Naive thymus-derived CD8-positive, alpha-beta T cell (primary cell): ENCODE results near the gene CYLD. TPM values are rescaled to one million over a fixed set of nuclear protein-coding genes. Genes with fewer than 3 reads are reported as not detected.

Experiments
- ATAC-seq, 2 donors: fragments of 150-1000 bp; cut with Tn5 transposase in 1 of 2; sonication (Bioruptor Pico), chemical (Tn5 transposase) in 1 of 2; 1 replicate in 1 of 2; 2 replicates in 1 of 2; pipeline ENCODE4 v1.10.0; 2021; ENCODE audit warnings: mild to moderate bottlenecking in 2 of 2, moderate library complexity in 2 of 2
- POLR2A ChIA-PET: fragments of 350-600 bp; sonication (Branson Sonifier 250); formaldehyde crosslinking; loops from one replicate; lab custom pipeline; 2021; ENCODE audit warnings: antibody characterized with exemption; lab: Charles Lee
- DNase-seq, 10 donors: peaks; one replicate each; pipeline versions ENCODE4 v3.0.0 to v3.0.0-alpha.2; 2020 to 2022
- H3K27ac Mint-ChIP-seq, 10 donors: one replicate each; pipeline ENCODE4 v1.8.0; 2020 to 2022; ENCODE audit warnings: mild to moderate bottlenecking in 10 of 10, mixed read lengths in 10 of 10, moderate library complexity in 4 of 10, inconsistent platforms in 1 of 10
- H3K27me3 Mint-ChIP-seq, 5 donors: one replicate each; pipeline ENCODE4 v1.8.0; 2021 to 2022; ENCODE audit warnings: mixed read lengths in 5 of 5
- H3K36me3 Mint-ChIP-seq, 3 donors: one replicate each; pipeline ENCODE4 v1.8.0; 2020 to 2022; ENCODE audit warnings: mixed read lengths in 3 of 3, mild to moderate bottlenecking in 2 of 3, inconsistent platforms in 1 of 3
- H3K4me1 Mint-ChIP-seq, 4 donors: one replicate each; pipeline ENCODE4 v1.8.0; 2021 to 2022; ENCODE audit warnings: mixed read lengths in 4 of 4
- H3K4me3 Mint-ChIP-seq, 10 donors: one replicate each; pipeline ENCODE4 v1.8.0; 2020 to 2022; ENCODE audit warnings: mild to moderate bottlenecking in 10 of 10, mixed read lengths in 10 of 10, moderate library complexity in 6 of 10, inconsistent platforms in 1 of 10
- H3K9me3 Mint-ChIP-seq, 9 donors: one replicate each; pipeline ENCODE4 v1.8.0; 2020 to 2022; ENCODE audit warnings: mixed read lengths in 9 of 9, mild to moderate bottlenecking in 3 of 9, inconsistent platforms in 1 of 9, moderate library complexity in 1 of 9
- polyA plus RNA-seq, 3 donors: library from polyadenylated mRNA; unstranded; fragments of 300-500 nt; fragmentation: Illumina TruSeq; gene quantifications; one replicate each; pipeline ENCODE4 v1.2.3, GENCODE V29; 2021
- total RNA-seq, 8 experiments: library from RNA in 2 of 8; stranded (reverse) in 2 of 8; gene quantifications; one replicate each; pipeline ENCODE4 v1.2.3 and lab custom pipeline; 2021 to 2026

Gene CYLD
- total and polyA plus RNA-seq, 5 experiments from 2014 or later, result 106 to 203 (median 131) TPM

GRCh38 chr16:50831751-50832150, 89.9 kb downstream of the CYLD start:
- Mint-ChIP-seq H3K4me1 (peaks cover 0 to 4% (median 0%) of the 10 kb centered on the region in 4 donors), H3K27me3 (peaks cover 15 to 44% (median 19%) of the 10 kb centered on the region in 5 donors), H3K27ac (no peak overlapping the region), H3K9me3 (peaks cover 0 to 5% (median 0%) of the 10 kb centered on the region in 9 donors), H3K36me3 (peaks cover 0 to 7% (median 0%) of the 10 kb centered on the region in 3 donors), H3K4me3 (no peak overlapping the region)
- DNase-seq, result no peak
- POLR2A ChIA-PET, result no interaction called here
- no peak for ATAC-seq

- POLR2A ChIA-PET, result no interaction called here
- Mint-ChIP-seq H3K9me3 (peaks cover 0 to 5% (median 0%) of the 10 kb centered on the region in 9 donors), H3K36me3 (peaks cover 0 to 7% (median 0%) of the 10 kb centered on the region in 3 donors), H3K27me3 (peaks cover 12 to 32% (median 22%) of the 10 kb centered on the region in 5 donors), H3K4me3 (no peak overlapping the region), H3K4me1 (peaks cover 0 to 4% (median 0%) of the 10 kb centered on the region in 4 donors), H3K27ac (no peak overlapping the region)
- ATAC-seq, result no peak
- no peak for DNase-seq
These were observed 92.0 kb downstream of the CYLD start for GRCh38 chr16:50833929-50834328.

GRCh38 chr16:50834701-50835100, 92.8 kb downstream of the CYLD start:
- H3K9me3 Mint-ChIP-seq, result peaks cover 0 to 5% (median 0%) of the 10 kb centered on the region in 9 donors

GRCh38 chr16:50835358-50836060, 93.6 kb downstream of the CYLD start:
- peaks cover 8 to 20% (median 19%) of the 10 kb centered on the region in 5 donors for H3K27me3 Mint-ChIP-seq
- peaks cover 0 to 5% (median 0%) of the 10 kb centered on the region in 3 donors for H3K36me3 Mint-ChIP-seq
- peaks cover 0 to 5% (median 0%) of the 10 kb centered on the region in 9 donors for H3K9me3 Mint-ChIP-seq
- H3K4me1 Mint-ChIP-seq, result peaks cover 3 to 5% (median 4%) of the 10 kb centered on the region in 4 donors
- no peak overlapping the region for H3K4me3 Mint-ChIP-seq
- POLR2A ChIA-PET, result no interaction called here
- ATAC-seq (no peak), DNase-seq (no peak)
- no peak overlapping the region for H3K27ac Mint-ChIP-seq

More at GRCh38 chr16:50834701-50835100, 92.8 kb downstream of the CYLD start:
- no peak for DNase-seq
- H3K27me3 Mint-ChIP-seq, result peaks cover 11 to 24% (median 16%) of the 10 kb centered on the region in 5 donors
- ATAC-seq, result no peak
- H3K4me3 Mint-ChIP-seq, result no peak overlapping the region
- H3K36me3 Mint-ChIP-seq, result peaks cover 0 to 5% (median 0%) of the 10 kb centered on the region in 3 donors
- H3K27ac Mint-ChIP-seq, result no peak overlapping the region
- no peaks in the 10 kb centered on the region for H3K4me1 Mint-ChIP-seq
- POLR2A ChIA-PET, result no interaction called here

GRCh38 chr16:50836121-50836621, 94.3 kb downstream of the CYLD start:
- DNase-seq, result no peak
- Mint-ChIP-seq H3K27ac (peak overlapping the region in 1 of 10 donors; percentile 44), H3K27me3 (peaks cover 8 to 20% (median 19%) of the 10 kb centered on the region in 5 donors), H3K4me3 (no peak overlapping the region), H3K36me3 (peaks cover 0 to 5% (median 0%) of the 10 kb centered on the region in 3 donors), H3K4me1 (peaks cover 5 to 12% (median 8%) of the 10 kb centered on the region in 4 donors), H3K9me3 (peaks cover 0 to 5% (median 0%) of the 10 kb centered on the region in 9 donors)
- POLR2A ChIA-PET, result no interaction called here
- no peak for ATAC-seq

- Mint-ChIP-seq H3K27ac (no peak overlapping the region), H3K4me3 (no peak overlapping the region), H3K9me3 (peaks cover 0 to 5% (median 0%) of the 10 kb centered on the region in 9 donors), H3K4me1 (peaks cover 8 to 19% (median 15%) of the 10 kb centered on the region in 4 donors), H3K36me3 (peaks cover 0 to 5% (median 0%) of the 10 kb centered on the region in 3 donors), H3K27me3 (peaks cover 8 to 21% (median 20%) of the 10 kb centered on the region in 5 donors)
- no peak for DNase-seq
- POLR2A ChIA-PET, result interaction anchor here (0.5 kb wide), 1 partner anchor 599 kb away, joined by 3 read pairs; no protein-coding TSS in a partner anchor
- ATAC-seq, result no peak
These were observed 95.4 kb downstream of the CYLD start for GRCh38 chr16:50837324-50837723.

GRCh38 chr16:50838165-50838564, 96.3 kb downstream of the CYLD start:
- POLR2A ChIA-PET, result no interaction called here
- DNase-seq (no peak), ATAC-seq (no peak)
- peaks cover 8 to 20% (median 19%) of the 10 kb centered on the region in 5 donors for H3K27me3 Mint-ChIP-seq
- H3K9me3 Mint-ChIP-seq, result peaks cover 0 to 2% (median 0%) of the 10 kb centered on the region in 9 donors
- H3K36me3 Mint-ChIP-seq, result peaks cover 0 to 2% (median 0%) of the 10 kb centered on the region in 3 donors
- peaks cover 11 to 20% (median 18%) of the 10 kb centered on the region in 4 donors for H3K4me1 Mint-ChIP-seq
- H3K4me3 Mint-ChIP-seq, result no peak overlapping the region
- no peak overlapping the region for H3K27ac Mint-ChIP-seq

GRCh38 chr16:50838885-50839284, 97.0 kb downstream of the CYLD start:
- H3K9me3 Mint-ChIP-seq, result peaks cover 0 to under 1% (median 0%) of the 10 kb centered on the region in 9 donors
- H3K36me3 Mint-ChIP-seq, result no peaks in the 10 kb centered on the region
- H3K4me3 Mint-ChIP-seq, result no peak overlapping the region
- H3K27me3 Mint-ChIP-seq, result peaks cover 8 to 20% (median 17%) of the 10 kb centered on the region in 5 donors
- POLR2A ChIA-PET, result no interaction called here
- H3K4me1 Mint-ChIP-seq, result peaks cover 11 to 20% (median 18%) of the 10 kb centered on the region in 4 donors
- ATAC-seq, result no peak
- no peak for DNase-seq
- no peak overlapping the region for H3K27ac Mint-ChIP-seq

- H3K4me3 Mint-ChIP-seq, result peak overlapping the region in 1 of 10 donors; percentile 91
- peaks cover 3 to 15% (median 12%) of the 10 kb centered on the region in 5 donors for H3K27me3 Mint-ChIP-seq
- H3K27ac Mint-ChIP-seq, result no peak overlapping the region
- POLR2A ChIA-PET, result no interaction called here
- DNase-seq, result no peak
- no peak for ATAC-seq
- no peaks in the 10 kb centered on the region for H3K9me3 Mint-ChIP-seq
- H3K36me3 Mint-ChIP-seq, result no peaks in the 10 kb centered on the region
- peaks cover 11 to 20% (median 18%) of the 10 kb centered on the region in 4 donors for H3K4me1 Mint-ChIP-seq
These were observed 97.5 kb downstream of the CYLD start for GRCh38 chr16:50839356-50839755.

- Mint-ChIP-seq H3K4me1 (peaks cover 11 to 20% (median 18%) of the 10 kb centered on the region in 4 donors), H3K27ac (peak overlapping the region in 2 of 10 donors; percentile 14 to 28), H3K27me3 (peaks cover 1 to 14% (median 11%) of the 10 kb centered on the region in 5 donors), H3K36me3 (no peaks in the 10 kb centered on the region), H3K4me3 (peak overlapping the region; percentile 72 to 91 (median 86)), H3K9me3 (no peaks in the 10 kb centered on the region)
- ATAC-seq (no peak), DNase-seq (no peak)
- POLR2A ChIA-PET, result no interaction called here
These were observed 98.2 kb downstream of the CYLD start for GRCh38 chr16:50839920-50840729.

GRCh38 chr16:50841081-50841886, 99.4 kb downstream of the CYLD start:
- Mint-ChIP-seq H3K27me3 (peaks cover 0 to 15% (median 9%) of the 10 kb centered on the region in 5 donors), H3K4me3 (peak overlapping the region; percentile 81 to 91 (median 87)), H3K27ac (peak overlapping the region in 6 of 10 donors; percentile 13 to 91 (median 62)), H3K4me1 (peaks cover 11 to 20% (median 18%) of the 10 kb centered on the region in 4 donors), H3K9me3 (no peaks in the 10 kb centered on the region), H3K36me3 (no peaks in the 10 kb centered on the region)
- POLR2A ChIA-PET, result no interaction called here
- ATAC-seq (peak; percentile 90 to 97), DNase-seq (peak in 9 of 10 donors; percentile 1 to 65 (median 28))
